ENCODE results near the gene CD84.
"Not testable (repeated sequence)": the region's sequence is repeated elsewhere in the genome, so short reads cannot be mapped to it uniquely, and the experiment has no call there.

The CD84 gene

GRCh38 chr1:160517519-160517918 is 61.8 kb downstream of the CD84 start:
- DNase-seq (ENCODE audit: low read depth in 2 of 2) = not testable (repeated sequence)

GRCh38 chr1:160515908-160516307 is 63.4 kb downstream of the CD84 start:
- not testable (repeated sequence) for DNase-seq (ENCODE audit: low read depth in 2 of 2)

DNA sequence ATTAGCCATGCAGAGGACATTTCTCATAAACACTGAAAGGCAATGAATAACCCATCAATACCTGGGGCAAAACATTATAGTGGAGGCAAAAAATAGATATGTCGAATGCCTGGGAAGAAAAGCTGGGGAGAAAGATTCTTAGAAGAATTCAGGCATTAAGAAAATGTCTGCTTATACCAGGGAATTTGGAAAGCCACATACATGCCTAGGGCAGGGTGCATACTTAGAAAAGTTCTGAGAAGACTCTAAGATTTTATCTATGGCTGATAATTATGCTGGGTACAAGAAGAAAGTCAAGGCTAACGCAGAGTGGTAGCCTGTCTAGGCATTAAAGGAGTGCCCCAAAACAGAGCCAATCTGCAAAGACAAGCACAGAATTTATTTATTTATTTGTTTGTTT is 74.6 kb downstream of the CD84 start:
- DNase-seq (ENCODE audit: low read depth in 2 of 2) = no peak

DNA sequence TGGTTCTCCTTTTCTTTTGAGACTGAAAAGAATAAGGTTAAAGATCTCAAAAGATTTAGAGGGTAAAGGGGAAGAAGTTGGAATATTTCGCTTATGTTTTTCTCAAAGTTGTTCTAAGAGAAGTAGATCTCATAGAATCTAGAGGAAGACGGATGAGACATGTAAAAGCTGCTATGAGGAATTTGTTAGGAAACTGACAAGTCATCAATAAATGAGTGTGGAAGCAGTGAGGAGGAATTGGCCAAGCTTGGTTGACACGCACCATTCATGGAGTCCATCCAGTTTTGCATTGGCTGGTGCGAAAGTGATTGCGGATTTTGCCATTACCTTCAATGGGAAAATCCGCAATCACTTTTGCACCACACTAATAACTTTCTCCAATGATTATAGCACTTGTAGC is 76.2 kb downstream of the CD84 start:
- no peak for DNase-seq (ENCODE audit: low read depth in 2 of 2)

- no peak for DNase-seq (ENCODE audit: low read depth in 2 of 2)
These were observed 78.8 kb downstream of the CD84 start for GRCh38 chr1:160500321-160500990.

DNA sequence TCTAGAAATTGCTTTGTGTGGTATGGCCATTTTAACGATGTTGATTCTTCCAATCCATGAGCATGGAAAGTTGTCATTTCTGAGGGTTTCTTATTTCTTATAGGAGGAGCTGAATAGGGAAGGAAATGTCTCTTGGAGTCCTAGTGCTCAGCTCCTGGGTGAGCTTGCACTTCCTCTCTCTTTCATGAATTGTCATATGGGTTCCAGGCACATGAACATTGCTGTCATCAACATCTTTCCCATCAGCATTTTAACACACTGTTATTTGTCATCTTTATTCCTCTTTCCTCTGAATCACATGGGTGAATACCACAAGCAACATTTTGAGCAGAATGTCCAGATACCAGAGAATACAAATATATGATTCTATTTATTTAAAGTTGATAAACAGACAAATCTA is 79.7 kb downstream of the CD84 start:
- DNase-seq (ENCODE audit: low read depth in 2 of 2) = no peak

DNA sequence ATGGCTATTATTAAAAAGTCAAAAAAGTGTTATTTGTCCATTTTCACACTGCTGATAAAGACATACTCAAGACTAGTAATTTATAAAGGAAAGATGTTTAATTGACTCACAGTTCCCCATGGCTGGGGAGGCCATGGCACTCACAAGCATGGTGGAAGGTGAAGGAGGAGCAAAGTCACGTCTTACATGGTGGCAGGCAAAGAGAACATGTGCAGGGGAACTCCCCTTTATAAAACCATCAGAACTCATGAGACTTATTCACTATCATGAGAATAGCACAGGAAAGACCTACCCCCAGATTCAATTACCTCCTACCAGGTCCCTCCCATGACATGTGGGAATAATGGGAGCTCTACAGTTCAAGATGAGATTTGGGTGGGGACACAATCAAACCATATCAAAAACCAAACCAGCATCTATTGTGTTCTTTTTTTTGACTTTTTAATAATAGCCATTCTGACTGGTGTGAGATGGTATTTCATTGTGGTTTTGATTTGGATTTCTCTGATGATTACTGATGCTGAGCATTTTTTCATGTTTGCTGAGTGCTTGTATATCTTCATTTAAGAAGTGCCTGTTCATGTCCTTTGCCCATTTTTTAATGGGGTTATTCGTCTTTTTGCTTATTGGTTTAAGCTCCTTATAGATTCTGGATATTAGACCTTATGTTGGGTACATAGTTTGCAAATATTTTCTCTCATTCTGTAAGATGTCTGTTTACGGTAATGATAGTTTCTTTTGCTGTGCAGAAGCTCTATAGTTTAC is 80.8 kb downstream of the CD84 start:
- DNase-seq (ENCODE audit: low read depth in 2 of 2) = not testable (repeated sequence)

GRCh38 chr1:160496334-160496733 is 83.0 kb downstream of the CD84 start:
- DNase-seq (ENCODE audit: low read depth in 2 of 2) = no peak

DNA sequence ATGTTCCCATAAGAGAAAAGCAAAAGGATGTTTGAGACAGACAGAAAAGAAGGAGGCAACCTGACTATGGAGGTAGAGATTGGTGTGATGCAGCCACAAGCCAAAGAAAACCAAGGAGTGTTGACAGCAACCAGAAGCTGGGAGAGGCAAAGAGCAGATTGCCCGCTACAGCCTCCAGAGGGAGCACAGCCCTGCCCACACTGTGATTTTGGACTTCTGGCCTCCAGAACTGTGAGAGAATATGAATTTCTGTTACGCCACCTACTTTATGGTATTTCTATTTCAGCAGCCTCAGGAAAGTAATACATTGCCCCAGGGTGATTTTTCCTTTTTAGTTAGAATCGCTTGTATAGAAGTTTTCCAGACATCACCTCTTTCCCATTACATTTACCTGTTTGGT is 84.7 kb downstream of the CD84 start:
- no peak for DNase-seq (ENCODE audit: low read depth in 2 of 2)

DNA sequence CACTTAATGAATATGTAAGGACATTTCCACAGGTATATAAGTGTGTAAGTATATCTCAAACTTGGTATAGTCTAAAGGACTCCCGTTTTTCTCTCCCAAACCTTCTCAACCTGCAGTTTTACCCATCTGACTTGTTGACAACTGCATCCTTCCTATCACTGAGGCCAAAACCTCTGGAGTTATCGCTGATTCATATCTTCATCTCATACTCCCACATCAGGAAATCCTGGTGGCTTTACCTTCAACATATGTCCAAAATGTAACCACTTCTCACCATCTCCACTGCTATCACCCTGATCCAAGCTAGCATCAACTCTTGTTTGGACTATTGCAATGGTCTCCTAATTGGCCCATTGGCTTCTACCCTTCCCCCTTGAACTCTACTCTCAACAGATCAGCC is 86.7 kb downstream of the CD84 start:
- DNase-seq (ENCODE audit: low read depth in 2 of 2) = no peak

DNA sequence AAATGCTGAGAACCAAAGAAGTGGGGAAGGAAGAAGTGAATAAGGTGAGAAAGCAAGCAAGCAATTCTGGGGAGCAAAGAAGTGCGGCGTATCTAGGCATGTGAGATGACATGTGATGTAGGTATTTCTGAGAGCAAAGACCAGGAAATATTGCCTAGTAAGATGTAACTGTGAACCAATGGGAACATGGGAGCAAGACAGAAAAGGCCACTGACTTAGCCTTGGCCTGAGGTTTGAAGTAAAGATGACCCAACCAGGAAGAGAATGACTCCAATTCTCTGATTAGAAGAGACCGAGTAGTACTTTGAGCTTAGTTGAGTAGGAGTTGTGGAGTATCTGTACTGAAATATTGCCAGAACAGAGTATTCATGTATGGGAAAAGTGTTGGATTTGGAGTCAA is 87.3 kb downstream of the CD84 start:
- DNase-seq (ENCODE audit: low read depth in 2 of 2) = no peak
